BJ (cell line): ENCODE data around the gene PIK3R1. TPM values are rescaled to one million over a fixed set of nuclear protein-coding genes. Genes with fewer than 3 reads are reported as not detected.
A peak's percentile ranks its signal among the peaks of the same experiment; 100 is the strongest.

Experiments
- CTCF ChIA-PET: fragments of 350-600 bp; formaldehyde crosslinking; extraction: SDS; loops from one replicate; lab custom pipeline; 2021; ENCODE audit warnings: antibody characterized with exemption, inconsistent platforms; lab: Yijun Ruan, JAX
- POLR2A ChIA-PET: fragments of 300-600 bp; sonication (Branson Sonifier 250); formaldehyde crosslinking; extraction: SDS; loops from one replicate; lab custom pipeline; 2021; ENCODE audit warnings: antibody characterized with exemption; lab: Charles Lee
- DNase-seq: peaks from one replicate; pipeline ENCODE4 v3.0.0-alpha.2; 2011; ENCODE audit warnings: low read depth
- H3K27me3 ChIP-seq: 2 replicates; pipeline ENCODE4 v1.6.0; 2011; ENCODE audit warnings: low read length; ENCODE audit not compliant: control insufficient read depth, insufficient read depth
- H3K36me3 ChIP-seq: 2 replicates; pipeline ENCODE4 v1.5.1; 2011; ENCODE audit warnings: low read length; ENCODE audit not compliant: control insufficient read depth, insufficient read depth
- H3K4me3 ChIP-seq: 2 replicates; pipeline ENCODE4 v1.5.1; 2011; ENCODE audit warnings: low read depth, mild to moderate bottlenecking, control low read depth, low read length
- CTCF ChIP-seq: IDR thresholded peaks from 2 replicates; pipeline ENCODE4 v1.5.1; 2011; ENCODE audit warnings: low read depth, mild to moderate bottlenecking, control low read depth, inconsistent platforms, low read length, moderate library complexity; ENCODE audit not compliant: insufficient read depth
- polyA plus RNA-seq: library from polyadenylated mRNA; depleted of rRNA; stranded (reverse); fragments of >200 nt; gene quantifications from 2 replicates; pipeline ENCODE4 v1.2.3, GENCODE V29; 2011

PIK3R1 gene
- polyA plus RNA-seq, 1 experiment, result 11.8 TPM

DNA sequence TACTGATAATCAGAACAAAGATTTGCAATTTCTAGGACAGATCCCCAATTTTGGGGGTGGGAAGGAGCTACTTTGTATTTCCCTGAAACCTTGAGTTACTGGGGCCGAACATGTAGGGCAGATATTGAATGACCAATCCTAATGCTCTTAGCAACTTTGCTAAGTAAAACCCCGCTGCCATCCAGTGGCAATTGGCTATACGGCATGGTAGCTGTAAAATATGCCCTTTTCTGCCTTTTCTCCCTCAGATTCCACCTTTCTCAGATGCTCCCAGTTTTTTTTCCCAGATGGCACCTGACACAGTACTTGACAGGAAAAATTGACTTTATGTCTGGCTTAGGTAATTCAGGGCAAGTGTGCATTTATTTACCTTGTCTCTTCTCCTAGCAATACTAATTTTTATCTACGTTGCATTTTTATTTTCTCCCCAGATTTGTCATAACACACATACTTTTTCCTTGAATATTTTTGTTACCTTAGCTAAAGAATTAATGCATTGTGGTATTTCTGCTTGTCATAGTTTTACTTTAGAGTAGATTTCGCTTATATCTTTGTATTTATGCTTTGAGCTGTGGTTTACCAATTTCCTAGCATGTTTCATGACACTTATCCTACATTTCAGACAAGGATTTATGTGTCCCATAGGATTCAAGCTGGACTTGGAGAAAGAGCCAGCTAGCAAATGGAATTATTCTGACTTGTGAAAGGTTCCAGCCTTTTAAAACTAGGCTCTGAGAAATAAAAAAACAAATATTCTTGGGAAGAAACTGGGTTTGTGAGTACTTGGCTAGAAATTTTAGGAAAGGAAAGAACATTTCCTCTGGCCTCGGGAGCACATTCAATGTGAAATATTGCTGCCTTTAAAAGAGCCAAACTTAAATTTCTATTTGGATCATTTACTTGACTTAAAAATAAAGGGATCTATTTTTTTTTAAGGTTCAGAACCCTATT, 37.4 kb downstream of the PIK3R1 start:
- no peak for DNase-seq
- Histone ChIP-seq H3K36me3 (no peaks in the 10 kb centered on the region), H3K4me3 (no peak overlapping the region), H3K27me3 (no peaks in the 10 kb centered on the region)
- ChIA-PET CTCF (interaction anchor here (0.6 to 5.0 kb wide), 20 partner anchors 13 to 1090 kb away, joined by 3 to 36 read pairs (median 4); partner anchors contain the start of gene PIK3R1), POLR2A (no interaction called here)
- TF ChIP-seq CTCF, result peak; percentile 77

DNA sequence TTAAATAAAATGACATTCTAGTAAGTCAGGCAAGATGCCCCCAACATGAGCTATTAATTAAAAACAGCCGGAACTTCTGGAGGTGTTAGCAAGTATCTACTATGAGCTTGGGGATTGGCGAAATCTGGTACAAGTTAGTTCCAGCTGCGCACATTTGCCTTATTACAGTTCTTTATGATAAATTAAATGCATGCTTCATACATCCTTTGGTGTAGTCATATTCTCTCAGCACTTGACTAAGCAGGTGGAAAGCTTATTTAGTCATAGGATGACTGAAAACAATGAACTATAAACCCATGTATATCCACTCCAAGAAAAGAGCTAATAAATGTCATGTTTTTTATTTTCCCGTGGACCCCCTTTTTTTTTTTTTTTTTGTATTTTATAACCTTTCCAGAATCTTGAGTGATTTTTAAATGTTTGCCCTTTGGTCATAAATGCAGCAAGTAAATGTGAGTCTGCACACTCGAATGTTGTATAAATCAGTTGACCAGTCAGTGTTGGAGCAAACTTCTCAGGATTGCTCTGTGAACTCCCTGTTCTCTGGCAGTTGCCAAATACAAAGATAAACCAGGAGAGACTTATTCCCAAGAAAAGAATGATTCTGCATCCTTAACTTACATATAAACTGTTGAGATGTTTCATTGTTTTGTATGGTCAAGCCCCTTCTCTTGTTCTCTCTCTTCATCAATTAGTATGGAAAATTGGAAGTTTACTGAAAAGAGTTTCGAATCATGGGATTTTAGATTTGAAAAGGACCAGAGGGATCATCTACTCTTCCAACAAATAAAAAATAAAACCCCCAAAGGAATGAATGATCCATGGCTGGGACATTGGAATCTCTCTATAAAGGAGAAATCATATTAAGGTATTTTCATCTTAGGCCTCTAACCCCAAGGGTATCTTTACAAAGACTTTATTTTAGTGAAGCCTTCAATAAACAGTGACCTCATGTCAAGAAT, 38.3 kb downstream of the PIK3R1 start:
- Histone ChIP-seq H3K36me3 (no peaks in the 10 kb centered on the region), H3K27me3 (no peaks in the 10 kb centered on the region), H3K4me3 (no peak overlapping the region)
- DNase-seq, result no peak
- POLR2A ChIA-PET, result no interaction called here
- CTCF ChIA-PET, result interaction anchor here (0.6 to 5.0 kb wide), 7 partner anchors 14 to 1010 kb away, joined by 3 to 36 read pairs (median 5); partner anchors contain the start of gene PIK3R1
- TF ChIP-seq CTCF, result no peak

- DNase-seq, result no peak
- no peaks in the 10 kb centered on the region for H3K27me3 ChIP-seq
- no peak overlapping the region for H3K4me3 ChIP-seq
- H3K36me3 ChIP-seq, result no peaks in the 10 kb centered on the region
- ChIA-PET POLR2A (interaction anchor here (1.2 kb wide), 1 partner anchor 30 kb away, joined by 3 read pairs; no protein-coding TSS in a partner anchor), CTCF (interaction anchor here (0.9 to 5.0 kb wide), 4 partner anchors 16 to 1015 kb away, joined by 3 to 36 read pairs (median 4); partner anchors contain the start of gene PIK3R1)
- TF ChIP-seq CTCF, result no peak
These were observed 39.3 kb downstream of the PIK3R1 start for GRCh38 chr5:68254810-68255209.

- no peak for DNase-seq
- TF ChIP-seq CTCF, result no peak
- Histone ChIP-seq H3K27me3 (no peaks in the 10 kb centered on the region), H3K36me3 (no peaks in the 10 kb centered on the region), H3K4me3 (no peak overlapping the region)
- CTCF ChIA-PET, result interaction anchor here (0.9 to 5.0 kb wide), 4 partner anchors 15 to 1016 kb away, joined by 3 to 36 read pairs (median 4); partner anchors contain the start of gene PIK3R1
- POLR2A ChIA-PET, result interaction anchor here (1.2 kb wide), 1 partner anchor 31 kb away, joined by 3 read pairs; no protein-coding TSS in a partner anchor
These were observed 40.0 kb downstream of the PIK3R1 start for GRCh38 chr5:68255305-68256120.
